Measurements from ENCODE around the gene XPO5.

Gene XPO5

GRCh38 chr6:43494766-43495165 is 81.1 kb downstream of the XPO5 start:
- no peak for DNase-seq

- no peak for DNase-seq
These were observed 81.5 kb downstream of the XPO5 start for GRCh38 chr6:43494321-43494720.

DNA sequence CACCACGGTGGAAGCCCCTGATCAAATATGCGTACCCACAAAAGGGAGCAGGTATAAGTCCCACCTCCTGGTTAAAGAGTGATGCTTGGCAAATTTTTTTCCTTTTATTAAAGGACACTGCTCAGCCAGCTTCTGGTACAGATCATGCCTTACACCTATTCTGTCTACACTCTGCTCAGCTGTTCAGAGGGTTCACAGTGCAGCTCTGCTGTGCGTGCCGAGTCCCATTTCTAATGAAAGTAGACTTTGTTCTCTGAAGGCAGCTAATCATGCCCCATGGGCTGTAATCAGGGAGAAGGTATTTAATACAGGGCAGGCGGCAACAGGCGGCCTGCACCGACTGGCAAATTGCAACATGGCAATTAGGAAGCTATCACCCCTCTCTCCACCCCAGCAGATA is 82.0 kb downstream of the XPO5 start:
- DNase-seq: no peak

DNA sequence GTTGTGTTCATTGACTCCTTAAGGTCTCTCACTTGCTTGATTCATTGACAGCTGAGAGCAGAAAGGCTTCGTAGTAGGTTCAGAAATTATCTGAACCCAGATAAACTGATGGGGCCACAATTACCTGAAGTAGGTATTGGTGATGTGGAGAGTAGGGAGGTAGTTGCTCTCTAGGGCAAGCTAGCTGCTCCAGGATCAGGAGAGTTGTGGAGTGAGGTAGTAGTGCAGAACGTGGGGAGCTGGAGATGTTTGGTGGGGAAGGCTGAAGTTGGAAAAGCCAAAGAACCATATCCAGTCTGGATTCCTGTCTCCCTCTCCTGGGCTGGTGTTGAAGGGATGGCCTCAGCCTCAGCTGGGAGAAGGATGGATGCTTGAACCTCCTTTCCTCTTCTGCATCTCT is 82.6 kb downstream of the XPO5 start:
- DNase-seq: no peak

GRCh38 chr6:43492673-43493072 is 83.2 kb downstream of the XPO5 start:
- no peak for DNase-seq

DNA sequence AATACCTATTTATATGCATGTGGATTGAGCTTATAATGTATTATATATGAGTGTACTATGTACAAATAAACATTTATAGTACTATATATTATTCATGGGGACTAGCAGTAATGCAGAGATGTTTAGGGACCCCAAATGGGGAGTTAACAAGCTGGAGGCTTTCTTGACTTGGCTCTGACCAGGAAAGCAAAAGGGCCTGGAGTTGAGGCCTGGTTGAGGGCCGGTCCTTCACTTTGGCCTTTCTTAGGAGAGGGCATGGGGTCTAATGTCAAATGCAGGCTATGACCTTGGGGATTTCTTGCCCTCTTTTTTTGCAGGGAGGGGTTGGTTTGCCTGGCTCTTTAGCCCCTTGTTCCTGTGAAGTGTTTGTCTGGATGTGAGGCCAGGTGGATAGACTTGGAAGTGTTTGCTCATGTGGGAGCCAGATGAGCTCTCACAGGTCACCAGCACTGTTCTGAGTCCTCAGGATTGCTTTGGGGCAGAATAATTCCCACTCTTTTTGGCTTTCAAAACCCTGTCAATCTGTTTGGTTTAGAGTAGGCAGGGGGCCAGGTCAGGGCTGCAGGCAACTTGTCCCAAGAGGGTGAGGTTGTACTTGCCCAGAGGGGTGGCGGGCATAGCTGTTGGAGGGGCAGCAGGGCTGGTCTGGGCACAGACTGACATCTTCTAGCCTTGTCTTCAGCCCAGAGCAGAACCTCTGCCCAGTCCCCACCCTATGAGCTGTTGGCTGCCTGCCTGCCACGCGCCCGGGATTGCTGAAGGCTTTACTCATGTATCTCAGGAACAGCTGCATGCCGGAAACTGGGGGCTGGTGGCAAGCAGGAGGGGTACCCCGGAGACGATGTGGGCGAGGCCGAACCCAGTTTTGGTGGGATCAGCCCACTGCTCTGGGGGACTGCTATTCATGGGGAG is 83.8 kb downstream of the XPO5 start:
- DNase-seq: no peak

DNA sequence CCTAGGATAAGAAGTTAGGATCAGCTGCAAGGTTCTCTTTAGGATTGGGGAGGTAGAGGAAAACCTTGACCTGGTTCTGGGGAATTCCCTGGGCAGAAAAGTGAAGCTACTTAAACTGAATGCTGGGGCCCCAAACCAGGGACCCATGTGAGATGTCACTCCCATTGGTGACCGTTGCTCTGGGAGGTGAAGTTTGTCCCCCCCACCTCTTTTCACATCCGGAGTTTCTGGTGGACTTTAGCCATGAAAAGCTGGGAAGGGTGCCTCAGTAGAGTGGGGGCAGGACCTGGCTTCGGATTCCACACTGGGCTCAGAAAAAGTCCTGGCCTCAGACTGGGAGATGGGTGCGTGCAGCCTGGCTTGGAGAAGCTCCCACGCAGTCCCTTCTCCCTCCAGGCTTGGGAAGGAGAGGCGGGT is 85.3 kb downstream of the XPO5 start:
- no peak for DNase-seq

GRCh38 chr6:43489277-43490072 is 86.4 kb downstream of the XPO5 start:
- DNase-seq: no peak

GRCh38 chr6:43488667-43489276 is 87.1 kb downstream of the XPO5 start:
- no peak for DNase-seq

GRCh38 chr6:43481591-43482236 is 94.1 kb downstream of the XPO5 start:
- no peak for DNase-seq

DNA sequence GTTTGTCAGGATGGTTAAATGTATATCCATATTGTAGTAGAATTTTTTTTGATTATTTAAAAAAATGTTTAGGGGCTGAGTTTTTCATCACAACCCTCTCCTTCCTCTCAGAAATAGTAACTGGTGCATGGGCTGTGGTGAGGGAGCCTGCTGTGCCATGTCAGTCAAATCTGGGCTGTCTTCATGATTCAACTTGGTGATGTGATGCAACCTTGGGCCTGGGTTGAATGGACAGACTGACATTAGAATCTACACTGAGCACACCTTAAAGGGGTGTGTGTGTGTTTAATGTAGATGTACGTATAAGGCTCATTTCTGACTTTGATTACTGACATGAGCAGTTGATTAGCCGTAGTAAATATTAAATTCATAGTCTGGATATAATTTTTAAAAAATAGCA is 94.8 kb downstream of the XPO5 start:
- DNase-seq: no peak

- no peak for DNase-seq
These were observed 97.8 kb downstream of the XPO5 start for GRCh38 chr6:43478008-43478372.

DNA sequence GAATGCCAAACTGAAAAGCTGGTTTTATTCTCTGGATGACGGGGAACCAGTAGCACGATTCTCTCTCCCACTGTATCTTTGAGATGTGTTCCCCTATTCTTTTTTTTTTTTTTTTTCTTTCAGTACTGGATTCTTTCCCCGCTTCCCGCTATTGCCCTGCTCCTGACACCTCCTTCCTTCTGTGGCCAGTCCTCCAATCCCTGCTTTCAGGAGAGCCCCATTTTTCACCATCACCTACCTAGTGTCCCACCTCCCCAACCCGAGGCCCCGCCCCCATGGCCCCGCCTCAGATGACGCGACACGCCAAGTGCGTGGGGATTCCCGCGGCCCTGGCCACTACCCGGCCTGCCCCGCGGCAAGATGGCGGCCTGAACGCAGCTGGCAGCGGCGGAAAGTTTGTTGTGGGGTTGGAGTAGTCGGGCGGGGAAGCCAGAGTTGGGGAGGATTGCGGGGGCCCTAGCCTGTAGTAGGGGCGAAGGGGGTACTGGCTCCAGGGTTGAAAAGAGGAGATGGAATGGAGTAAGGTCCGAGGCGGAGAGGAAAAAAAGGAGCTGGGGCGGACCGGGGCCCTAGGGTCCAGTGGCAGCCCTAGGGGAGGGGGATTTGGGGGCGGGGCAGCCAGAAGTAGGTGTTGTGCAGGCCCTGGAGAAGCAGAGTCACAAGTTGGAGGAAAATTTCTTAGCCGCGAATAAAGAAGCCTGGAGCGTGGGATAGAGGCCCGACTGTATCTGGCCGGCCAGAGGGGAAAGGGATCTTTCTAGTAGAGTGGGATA is 98.4 kb downstream of the XPO5 start, which contains the start of gene TJAP1:
TSS of gene TJAP1 (plus strand) at position 336 of the 773 bp plus-strand sequence. CDS start 21,432 bp downstream, outside the sequence.
- peak; percentile 68 for DNase-seq

DNA sequence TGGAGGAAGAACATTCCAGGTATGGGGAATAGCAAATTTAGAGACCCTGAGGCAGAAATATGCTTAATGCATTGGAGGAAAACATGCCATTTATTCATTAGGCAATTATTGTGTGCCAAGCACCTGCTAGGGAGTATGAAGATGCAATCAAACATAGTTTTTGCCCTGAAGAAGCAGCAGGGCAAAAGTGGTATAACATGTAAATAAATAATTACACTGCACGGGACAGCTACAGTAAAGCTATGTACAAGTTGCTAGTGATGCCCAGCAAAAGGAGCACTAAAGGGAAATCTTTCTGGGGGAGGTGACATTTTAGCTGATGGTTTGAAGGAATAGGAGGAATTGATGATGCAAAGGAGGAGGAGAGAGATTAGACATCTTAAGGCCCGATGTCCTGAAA is 99.1 kb downstream of the XPO5 start:
- no peak for DNase-seq

- DNase-seq: no peak
These were observed 100.3 kb downstream of the XPO5 start for GRCh38 chr6:43475516-43475915.

- DNase-seq: no peak
These were observed 103.3 kb downstream of the XPO5 start for GRCh38 chr6:43472515-43472914.

Data from NCI-H2107 (cell line).